GM19452 (cell line): ENCODE data around the gene CIAO3.

Experiments used
- ATAC-seq: cut with Tn5 transposase; IDR thresholded peaks from one replicate; pipeline ENCODE4 v1.9.1; 2021; ENCODE audit not compliant: unreplicated experiment

Gene CIAO3

DNA sequence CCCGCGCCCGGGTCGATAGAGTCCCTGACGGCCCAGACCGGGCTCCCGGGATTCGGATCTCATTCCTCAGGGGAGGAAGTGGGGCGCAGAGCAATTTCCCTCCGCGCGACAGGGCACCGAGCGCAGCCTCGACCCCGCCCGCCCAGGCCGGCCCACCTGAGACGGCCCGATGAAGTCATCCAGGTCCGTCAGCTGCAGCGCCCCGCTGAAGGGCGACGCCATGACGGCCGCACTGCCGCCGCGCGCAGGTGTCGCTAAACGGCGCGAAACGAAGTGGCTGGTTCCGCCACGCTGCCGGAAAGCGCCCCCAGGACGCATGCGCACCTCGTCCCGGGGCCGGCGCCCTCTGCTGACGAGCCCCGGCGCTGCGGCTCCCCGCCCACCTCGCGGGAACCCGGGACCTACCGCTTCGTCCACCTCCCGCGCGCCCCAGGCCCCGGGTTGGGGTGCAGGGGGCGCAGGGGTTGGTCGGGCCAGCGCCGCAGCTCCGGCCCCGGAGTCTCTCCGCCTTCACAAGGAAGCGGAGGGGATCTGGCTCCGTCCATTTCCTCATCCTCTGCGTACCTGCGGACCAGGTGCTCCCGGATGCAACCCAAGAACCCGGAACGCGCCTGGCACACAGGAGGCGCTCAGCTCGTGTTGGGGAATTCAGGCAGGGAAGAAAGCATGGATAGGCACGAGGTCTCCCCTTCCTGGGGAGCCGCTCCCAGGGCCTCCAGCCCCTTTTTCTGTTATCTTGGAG is at the start of gene CIAO3:
Gene CIAO3 (minus strand): TSS at position 234 of the 742 bp plus-strand sequence. CDS start 12 bp downstream, at position 222.
- ATAC-seq = peak; percentile 71

DNA sequence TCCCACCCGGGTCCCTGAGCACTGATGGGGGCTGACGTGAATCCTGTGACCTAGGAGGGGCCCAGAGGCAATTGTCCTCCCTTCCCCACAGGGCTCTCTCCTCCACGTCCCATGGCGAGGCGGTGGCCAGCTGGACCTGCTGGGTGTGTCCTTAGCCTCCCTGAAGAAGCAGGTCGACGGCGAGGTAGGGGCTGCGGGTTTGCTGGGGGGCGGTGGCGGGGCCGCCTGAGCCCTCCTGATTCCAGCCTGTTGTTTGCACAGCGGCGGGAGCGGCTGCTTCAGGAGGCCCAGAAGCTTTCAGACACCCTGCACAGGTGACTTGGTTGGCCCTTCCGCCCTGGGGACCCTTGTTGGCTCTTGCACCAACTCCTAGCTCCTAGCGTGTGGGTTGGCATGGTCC is 49.3 kb upstream of the CIAO3 start:
- ATAC-seq = no peak

DNA sequence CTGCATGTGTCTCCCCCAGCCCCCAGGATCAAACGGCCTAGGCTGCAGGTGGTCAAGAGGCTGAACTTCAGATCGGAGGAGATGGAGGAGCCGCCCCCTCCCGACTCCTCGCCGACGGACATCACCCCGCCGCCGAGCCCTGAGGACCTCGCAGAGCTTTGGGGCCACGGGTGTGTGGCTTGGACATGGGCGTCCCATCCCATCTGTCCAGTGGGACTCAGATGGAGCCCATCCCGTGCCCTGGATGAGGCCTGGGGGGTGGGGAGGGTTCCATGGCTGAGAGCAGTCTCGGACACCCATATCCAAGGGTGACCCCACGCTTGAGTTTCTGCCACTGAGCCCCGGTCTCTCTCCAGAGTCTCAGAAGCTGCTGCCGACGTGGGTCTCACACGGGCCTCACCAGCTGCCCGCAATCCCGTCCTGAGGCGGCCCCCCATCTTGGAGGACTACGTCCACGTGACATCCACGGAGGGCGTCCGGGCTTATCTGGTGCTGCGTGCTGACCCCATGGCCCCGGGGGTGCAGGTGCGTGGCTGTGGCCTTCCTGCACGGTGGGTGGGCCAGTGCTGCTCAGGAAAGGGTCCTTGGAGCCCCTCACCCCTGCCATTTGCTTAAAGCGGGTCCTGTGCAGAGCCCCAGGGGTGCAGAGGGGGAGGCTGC is 48.5 kb upstream of the CIAO3 start:
- ATAC-seq = no peak

DNA sequence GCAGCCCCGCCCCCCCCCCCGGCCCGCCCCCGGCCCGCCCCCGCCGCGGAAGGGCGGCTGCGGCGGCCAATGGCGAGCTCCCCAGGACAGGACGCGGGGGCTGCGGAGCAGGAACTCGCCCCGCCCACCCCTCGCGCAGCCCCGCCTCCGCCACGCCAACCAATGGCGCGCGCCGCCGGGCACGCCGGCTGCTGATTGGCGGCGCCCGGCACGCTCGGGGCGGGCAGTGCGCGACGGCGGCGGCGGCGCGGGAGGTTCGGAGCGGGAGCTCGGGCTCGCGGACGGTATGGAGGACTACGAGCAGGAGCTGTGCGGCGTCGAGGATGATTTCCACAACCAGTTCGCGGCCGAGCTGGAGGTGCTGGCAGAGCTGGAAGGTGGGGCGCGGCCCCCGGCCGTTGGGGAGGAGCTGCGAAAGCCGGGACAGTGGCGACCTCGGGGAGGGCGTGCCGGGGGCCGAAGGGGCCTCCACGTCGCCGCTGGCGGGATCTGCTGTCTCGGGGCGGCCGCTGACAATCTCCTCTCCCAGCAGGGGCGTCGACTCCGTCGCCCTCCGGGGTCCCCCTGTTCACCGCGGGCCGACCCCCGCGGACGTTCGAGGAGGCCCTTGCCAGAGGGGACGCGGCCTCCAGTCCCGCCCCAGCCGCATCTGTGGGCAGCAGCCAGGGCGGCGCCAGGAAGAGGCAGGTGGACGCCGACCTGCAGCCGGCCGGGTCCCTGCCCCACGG is 47.8 kb upstream of the CIAO3 start, which contains the start of gene CHTF18:
Gene CHTF18 (plus strand): TSS at position 222 of the 728 bp plus-strand sequence. CDS start 65 bp downstream, at position 287.
- peak; percentile 68 for ATAC-seq

DNA sequence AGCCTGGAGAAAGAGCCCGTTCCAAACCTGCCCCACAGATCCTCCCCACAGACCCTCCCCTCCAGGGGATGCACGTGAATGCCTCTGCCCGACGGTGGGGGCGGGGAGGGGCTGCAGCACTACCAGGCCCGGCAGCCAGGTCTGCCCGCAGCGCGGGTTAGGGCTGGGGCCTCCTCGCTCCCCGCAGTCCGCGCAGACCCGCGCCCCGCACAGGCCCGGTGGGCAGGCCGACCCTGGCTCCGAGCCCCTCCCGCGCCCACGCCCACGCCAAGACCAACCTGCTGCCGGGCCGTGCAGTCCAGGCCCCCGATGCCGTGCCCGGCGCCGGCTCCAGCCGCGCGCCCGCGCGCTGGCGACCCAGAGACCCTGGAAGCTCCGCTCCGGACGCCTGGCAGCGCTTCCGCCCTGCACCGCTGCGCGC is 47.2 kb upstream of the CIAO3 start, which contains the start of gene RPUSD1:
Gene RPUSD1 (minus strand): TSS at position 404 of the 421 bp plus-strand sequence. CDS start 644 bp downstream, outside the sequence.
- ATAC-seq = peak; percentile 31

DNA sequence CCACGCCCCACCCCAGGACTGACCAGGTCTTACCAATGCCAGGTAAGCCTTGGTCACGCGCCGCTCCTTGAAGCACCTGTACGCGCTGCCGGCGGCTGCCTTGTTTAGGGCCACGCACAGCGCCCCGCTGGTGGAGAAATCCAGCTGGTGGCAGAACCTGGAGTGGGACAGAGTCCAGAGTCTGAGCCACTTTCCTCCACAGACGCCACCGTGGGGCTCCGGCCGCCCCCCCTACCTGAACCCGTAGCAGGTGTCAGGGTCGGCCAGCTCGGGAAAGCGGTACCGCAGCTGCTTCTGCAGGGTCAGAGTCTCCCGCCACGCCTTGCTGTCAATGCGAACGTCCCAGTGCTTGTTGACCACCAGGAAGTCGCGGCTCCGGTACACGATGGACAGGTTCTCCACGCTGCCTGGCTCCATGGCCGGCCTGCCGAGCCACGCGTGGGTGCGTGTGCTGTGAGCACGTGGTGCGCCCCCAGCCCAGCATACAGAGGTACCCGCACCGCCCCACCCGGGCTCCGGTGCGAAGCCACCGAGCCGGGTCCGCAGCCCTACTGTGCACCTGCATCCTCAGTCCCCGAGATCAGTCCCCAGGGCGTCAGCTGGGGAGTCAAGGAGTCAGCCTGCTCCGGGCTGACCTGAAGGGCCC is 46.6 kb upstream of the CIAO3 start:
- ATAC-seq = no peak

DNA sequence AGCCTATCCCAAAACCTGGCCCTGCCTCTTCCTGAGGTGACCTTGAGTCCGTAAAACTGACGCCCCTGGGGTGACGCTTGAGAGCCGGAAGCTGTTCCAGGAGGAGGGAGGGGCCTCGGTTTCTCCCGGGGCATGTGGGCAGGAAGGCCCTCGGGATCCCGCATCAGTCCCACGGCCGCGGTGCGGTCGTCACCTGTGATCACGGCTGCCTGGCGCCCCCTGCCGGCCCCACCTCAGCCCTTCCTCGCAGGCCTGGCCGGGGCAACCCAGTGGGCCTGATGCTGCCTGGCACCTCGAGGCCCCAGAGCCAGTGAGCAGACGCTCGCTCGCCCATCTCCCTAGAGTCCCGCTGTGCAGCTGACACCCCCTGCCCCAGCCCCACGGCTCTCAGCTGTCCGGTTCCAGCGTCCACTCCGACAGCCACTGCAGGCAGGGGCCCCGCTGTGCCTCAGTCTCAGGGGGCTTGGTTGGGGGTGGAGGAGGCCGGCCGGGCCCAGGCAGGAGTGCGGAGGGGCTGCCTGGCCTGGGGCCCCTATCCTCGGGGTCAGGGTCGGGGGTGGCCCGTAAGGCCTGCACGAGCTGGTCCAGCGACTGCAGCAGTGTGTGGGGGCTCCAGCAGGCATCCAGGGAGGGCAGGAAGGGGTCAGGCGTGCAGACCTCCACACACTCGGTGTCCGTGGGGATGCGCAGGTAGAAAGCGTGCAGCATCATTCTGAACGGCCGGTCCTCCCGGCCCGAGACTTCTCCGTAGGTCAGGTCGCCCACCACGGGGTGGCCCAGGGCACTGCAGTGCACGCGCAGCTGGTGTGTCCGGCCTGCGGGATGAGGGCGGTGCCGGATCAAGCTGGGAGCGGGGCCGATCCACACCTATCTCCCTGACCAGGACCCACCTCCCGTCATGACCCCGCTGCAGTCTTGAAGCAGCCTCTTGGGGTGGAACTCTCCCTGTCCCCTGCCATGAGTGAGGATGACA is 45.1 kb upstream of the CIAO3 start:
- no peak for ATAC-seq

DNA sequence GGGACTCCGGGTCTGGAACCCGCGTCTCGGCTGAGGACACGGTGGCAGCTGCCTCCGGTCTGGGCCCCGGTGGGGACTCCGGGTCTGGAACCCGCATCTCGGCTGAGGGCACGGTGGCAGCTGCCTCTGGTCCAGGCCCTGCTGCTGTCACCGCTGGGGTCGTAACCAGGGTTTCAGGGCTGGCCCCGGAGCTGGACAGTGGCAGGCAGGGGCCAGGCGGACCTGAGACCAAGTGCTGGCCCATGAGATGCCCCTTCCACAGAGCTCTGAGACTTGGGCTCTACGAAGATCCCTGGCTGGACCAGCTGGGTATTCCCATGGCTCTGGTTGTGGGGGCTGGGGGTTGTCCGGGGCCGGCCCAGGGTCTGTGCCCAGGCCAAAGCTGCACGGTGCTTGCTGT is 43.6 kb upstream of the CIAO3 start:
- no peak for ATAC-seq

DNA sequence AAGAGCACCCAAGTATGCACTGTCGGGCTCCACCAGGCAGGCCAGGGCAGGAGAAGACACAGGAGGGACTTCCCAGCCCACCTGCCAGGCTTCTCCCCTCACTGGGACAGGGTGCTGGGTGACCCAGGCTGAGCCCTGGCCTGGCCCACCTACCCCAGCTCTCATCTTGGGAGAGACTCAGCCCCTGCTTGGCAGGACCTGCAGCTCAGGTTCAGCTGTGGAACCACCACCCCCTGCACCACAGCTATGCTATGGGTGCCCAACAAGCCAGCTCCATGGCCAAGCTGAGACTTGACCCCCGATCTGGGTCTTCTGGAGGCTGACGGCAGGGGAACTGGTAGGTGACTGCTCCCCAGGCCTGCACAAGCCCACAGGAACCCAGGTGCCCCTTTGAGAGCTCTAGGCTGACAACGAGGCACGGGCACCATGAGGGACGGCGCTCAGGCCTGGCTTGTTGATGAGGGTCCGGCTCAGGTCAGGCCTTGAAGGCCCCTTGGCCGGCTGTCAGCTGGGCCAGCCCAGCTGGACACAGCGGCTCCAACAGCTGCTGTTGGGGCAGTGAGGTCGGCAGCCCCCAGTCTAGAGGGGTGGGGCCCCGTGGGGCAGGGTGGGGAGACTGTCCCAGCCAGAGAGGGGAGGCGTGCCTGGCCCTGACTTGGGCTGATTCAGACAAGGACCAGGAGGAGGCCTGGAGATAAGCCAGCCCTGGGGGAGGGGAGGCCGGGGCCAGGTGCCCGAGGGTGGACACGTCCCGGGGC is 42.8 kb upstream of the CIAO3 start:
- no peak for ATAC-seq

DNA sequence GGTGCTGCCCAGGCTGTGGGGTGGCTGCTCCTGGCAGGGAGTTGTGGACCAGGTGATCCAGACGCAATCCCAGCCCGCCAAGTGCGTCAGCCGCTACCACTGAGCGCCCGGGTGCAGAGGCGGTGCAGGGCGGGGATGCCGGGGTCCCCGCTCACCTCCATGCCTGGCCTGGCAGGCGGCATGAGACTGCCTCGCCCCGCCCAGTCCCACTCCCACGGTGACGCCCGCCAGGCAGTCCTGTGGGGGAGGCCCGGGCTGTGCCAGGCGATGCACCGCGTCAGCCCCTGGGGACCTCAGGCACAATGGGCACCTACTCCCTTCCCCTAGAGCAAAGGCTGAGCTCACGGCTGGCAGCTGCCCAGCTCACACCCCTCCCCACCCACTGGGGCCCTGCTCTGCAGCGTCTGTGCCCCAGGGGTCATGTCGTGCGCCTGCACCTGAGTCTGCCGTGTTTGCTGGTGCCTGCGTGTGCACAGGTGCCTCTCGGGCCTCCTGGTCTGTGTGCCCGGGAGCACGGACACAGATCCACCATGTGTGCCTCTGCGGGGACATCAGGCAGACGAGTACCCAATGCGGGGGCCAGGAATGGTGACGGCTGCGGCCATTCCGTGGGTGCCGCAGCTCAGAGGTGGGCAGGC is 42.1 kb upstream of the CIAO3 start:
- no peak for ATAC-seq

DNA sequence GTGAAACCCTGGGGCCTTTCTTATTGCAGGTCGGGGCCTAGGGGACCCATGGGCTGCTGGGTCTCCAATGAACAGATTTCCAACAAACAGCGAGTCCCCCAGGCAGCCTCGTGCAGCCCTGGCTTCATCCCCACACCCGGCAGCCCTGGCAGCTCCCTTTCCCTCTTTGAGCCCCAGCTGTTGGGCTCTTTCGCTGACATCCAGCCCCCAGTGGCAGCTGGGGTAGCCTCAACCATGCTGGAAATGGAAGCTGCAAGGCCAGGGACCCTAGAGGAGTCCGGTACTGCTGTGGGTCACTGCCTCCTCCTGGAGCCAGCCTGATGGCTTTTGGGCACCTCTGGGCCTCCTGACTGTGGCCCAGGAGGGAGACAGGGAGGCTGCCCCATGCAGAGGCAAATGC is 41.5 kb upstream of the CIAO3 start:
- no peak for ATAC-seq

DNA sequence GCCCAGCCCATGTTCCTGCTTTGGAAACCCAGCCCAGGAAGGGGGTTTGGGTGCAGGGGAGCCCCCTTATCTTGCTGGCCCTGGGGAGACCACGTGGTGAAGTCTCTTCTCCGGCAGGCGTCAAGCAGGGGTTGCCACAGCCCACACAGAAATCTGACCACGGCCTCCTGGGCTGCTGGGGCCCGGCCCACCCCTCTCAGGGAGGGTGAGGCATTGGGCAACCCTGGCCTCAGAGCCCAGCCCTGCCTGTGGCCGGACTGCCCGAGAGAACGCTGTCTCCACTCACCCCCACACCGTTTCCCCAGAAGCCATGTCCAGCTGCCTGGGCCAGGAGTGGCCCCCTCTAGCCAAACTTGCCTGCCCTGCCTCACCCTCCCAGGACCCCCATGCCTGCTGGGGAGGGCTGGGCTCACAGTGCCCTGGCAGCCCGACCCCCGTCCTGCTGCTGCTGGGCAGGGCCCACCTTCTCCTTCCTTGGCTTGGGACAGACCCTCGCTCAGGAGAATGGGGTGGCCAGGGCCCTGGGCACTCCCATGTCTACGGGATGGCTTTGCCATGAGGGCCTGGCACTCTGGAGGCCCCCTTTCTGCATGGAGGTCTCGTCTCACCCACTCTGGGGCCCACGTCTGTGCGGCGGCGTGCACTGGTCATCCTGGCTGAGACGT is 40.7 kb upstream of the CIAO3 start:
- ATAC-seq = no peak

DNA sequence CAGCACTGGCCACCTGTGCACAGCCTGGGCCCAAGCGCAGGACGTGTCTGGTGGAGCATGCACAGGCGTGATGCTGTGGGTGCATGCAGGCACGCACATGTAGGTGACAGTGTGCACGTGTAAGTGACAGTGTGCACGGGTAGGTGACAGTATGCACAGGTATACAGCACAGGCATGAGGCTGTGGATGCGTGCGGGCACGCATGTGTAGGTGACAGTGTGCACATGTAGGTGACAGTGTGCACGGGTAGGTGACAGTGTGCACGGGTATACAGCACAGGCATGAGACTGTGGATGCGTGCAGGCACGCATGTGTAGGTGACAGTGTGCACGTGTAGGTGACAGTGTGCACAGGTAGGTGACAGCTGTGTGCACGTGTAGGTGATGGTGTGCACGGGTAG is 39.5 kb upstream of the CIAO3 start:
- no peak for ATAC-seq

DNA sequence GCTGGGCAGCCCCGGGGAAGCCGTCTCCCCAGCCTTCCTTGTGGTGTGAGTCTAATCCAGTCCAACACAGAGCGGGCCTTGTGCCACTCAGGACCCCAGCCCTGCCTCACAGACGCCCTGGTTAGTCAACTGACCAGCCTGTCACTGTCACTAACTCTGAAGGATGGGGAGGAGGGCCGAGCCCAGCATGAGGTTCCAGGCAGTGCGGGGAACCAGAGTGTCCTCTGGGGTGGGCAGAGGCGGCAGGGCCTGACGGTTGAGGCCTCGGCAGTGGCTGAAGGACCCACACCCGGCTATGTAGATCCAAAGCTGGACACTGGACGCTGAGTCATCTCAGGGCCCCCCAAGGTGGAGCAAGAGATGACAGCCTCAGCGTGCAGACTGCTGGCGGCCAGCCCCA is 38.8 kb upstream of the CIAO3 start:
- no peak for ATAC-seq

DNA sequence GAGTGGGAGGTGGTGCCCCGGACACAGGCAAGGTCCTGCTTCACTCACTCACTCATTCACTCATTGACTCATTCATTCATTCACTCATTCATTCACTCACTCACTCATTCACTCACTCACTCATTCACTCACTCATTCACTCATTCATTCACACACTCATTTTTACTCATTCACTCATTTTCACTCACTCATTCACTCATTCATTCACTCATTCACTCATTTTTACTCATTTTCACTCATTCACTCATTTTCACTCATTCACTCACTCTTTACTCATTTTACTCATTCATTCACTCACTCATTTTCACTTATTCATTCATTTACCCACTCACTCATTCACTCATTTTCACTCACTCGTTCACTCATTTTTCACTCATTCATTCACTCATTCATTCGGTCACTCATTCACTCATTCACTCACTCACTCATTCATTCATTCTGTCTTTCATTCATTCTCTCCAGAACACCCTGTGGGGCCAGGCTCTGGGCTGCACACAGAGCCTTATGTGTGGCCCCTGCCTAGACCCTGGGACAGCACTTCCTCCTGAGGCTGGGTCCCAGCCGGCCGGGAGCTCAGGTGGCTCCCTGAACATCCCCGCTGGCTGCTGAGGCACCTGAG is 38.2 kb upstream of the CIAO3 start:
- no peak for ATAC-seq

DNA sequence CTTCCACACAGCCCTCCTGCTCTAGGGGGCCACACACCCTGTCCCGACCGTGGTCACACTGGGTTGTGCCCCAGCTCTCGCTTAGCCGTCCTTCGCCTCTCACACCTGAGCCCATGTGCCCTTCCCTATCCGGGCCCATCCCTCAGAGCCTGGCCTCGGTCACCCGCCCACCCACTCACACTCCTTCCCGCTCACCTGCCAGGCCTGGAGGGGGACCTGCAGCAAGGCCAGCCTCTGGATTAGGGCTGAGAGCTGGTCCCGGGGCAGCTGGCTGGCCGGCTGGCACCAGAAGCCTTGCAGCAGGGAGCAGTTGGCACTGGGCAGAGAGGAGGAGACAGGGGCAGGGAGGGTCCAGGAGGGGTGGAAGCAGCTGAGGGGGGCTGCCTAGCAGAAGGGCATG is 37.6 kb upstream of the CIAO3 start:
- no peak for ATAC-seq

DNA sequence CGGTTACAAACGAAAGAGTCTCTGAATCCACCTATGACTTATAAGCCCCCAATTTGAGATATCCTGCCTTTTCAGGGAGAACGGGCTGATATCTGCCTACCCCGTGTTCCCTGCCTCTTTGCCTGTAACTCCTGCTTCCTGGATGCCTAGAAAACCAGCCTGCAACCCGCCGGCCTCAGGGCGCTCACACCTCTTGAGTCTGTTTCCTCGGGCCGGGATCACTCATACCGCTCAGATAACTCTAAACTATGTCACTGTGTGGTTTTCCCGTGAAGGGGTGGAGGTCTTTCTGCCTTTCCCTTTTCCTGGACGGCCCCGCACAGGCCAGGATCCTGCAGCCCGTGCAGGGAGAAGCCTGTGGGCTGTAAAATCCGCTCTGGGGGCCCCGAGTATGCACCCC is 37.0 kb upstream of the CIAO3 start:
- no peak for ATAC-seq

DNA sequence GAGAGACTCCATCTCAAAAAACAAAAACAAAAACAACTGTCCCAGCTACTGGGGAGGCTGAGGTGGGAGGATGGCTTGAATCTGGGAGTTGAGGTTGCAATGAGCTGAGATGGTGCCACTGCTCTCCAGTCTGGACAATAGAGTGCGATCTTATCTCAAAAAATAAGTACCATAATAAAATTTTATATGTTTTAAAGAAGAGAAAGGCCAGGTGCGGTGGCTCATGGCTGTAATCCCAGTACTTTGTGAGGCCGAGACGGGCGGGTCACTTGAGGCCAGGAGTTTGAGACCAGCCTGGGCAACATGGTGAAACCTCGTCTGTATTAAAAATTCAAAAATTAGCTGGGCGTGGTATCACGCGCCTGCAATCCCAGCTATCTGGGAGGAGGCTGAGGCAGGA is 36.0 kb upstream of the CIAO3 start:
- no peak for ATAC-seq
